Psoas muscle (tissue), 8 donors: ENCODE results near the gene STX2. TPM values are rescaled to one million over a fixed set of nuclear protein-coding genes. Genes with fewer than 3 reads are reported as not detected.
A peak's percentile ranks its signal among the peaks of the same experiment; 100 is the strongest.

ENCODE experiments used
- ATAC-seq, 4 donors: fragments of 200-7000 bp; cut with Tn5 transposase; one replicate each; pipeline ENCODE4 v1.9.1; 2020; ENCODE audit warnings: moderate library complexity in 3 of 4, mild to moderate bottlenecking in 2 of 4
- DNase-seq, 2 donors: peaks; one replicate each; pipeline ENCODE4 v3.0.0-alpha.2; 2020
- H3K27ac ChIP-seq: fragments of 200-600 bp; one replicate; pipeline ENCODE4 v1.8.0; 2022
- H3K27me3 ChIP-seq, 3 donors: fragments of 200-600 bp in 1 of 3; one replicate each; pipeline versions ENCODE4 v1.6.1 to v1.8.0; 2013 to 2022; ENCODE audit warnings: low read length in 2 of 3, mild to moderate bottlenecking in 2 of 3, moderate library complexity in 1 of 3; ENCODE audit not compliant: insufficient read depth in 3 of 3
- H3K36me3 ChIP-seq, 2 donors: fragments of 200-600 bp in 1 of 2; one replicate each; pipeline versions ENCODE4 v1.6.1 to v1.8.0; 2013 to 2022; ENCODE audit warnings: low read depth in 1 of 2, mild to moderate bottlenecking in 1 of 2, moderate library complexity in 1 of 2; ENCODE audit not compliant: insufficient read depth in 1 of 2
- H3K4me1 ChIP-seq: fragments of 200-600 bp; one replicate; pipeline ENCODE4 v1.8.0; 2022
- H3K4me3 ChIP-seq: fragments of 200-600 bp; one replicate; pipeline ENCODE4 v1.8.0; 2022; ENCODE audit warnings: mild to moderate bottlenecking
- H3K9me3 ChIP-seq: fragments of 200-600 bp; one replicate; pipeline ENCODE4 v1.8.0; 2022
- WGBS, 3 donors: extraction: QIAGEN DNeasy Blood & Tissue Kit; methylation state at CpG; one replicate each; pipeline versions ENCODE4 v1.1.6 to v1.1.7; 2013; 5-methylcytosine and 5-hydroxymethylcytosine counted together
- intact Hi-C, 2 donors: fragments of 100-400 bp; cut with DNase I; formaldehyde crosslinking; loops; one replicate each; pipeline versions ENCODE4 v1.11.0 to v1.14.2; 2022
- polyA plus RNA-seq, 3 donors: library from polyadenylated mRNA; stranded (reverse); fragments of 200-250 nt; gene quantifications; one replicate each; pipeline ENCODE4 v1.2.3, GENCODE V29; 2013
- total RNA-seq, 4 donors: library from RNA; stranded (reverse); fragmentation: NEBNext Ultra II Directional in 2 of 4; extraction: Animal tissue kit (Norgen Biotek cat#: 25700) in 2 of 4; gene quantifications; one replicate each; pipeline versions ENCODE4 v1.2.1 to v1.2.4, GENCODE V29; 2021 to 2023
- TF ChIP-seq, protein P1 (sequence below): fragments of 200-600 bp; IDR thresholded peaks from one replicate; pipeline ENCODE4 v1.8.0; 2022; ENCODE audit warnings: antibody characterized with exemption
- donor health status: healthy with polysubstance abuse.
- donor health status: DM: no; HTN: no; CAD: no; lungs with moderate emphysema.
- donor health status: Bipolar disorder and iron deficiency.
- donor health status: healthy.
- donor health status: DM: yes; HTN: yes; CAD: no.
- donor health status: DM: no; HTN: no; CAD: no.
- donor health status: DM: no; HTN: no; CAD: no.
- donor health status: DM: yes; HTN: yes; CAD: no.

STX2 gene
- total and polyA plus RNA-seq, 7 donors: 5.4 to 11.3 (median 6.2) TPM

DNA sequence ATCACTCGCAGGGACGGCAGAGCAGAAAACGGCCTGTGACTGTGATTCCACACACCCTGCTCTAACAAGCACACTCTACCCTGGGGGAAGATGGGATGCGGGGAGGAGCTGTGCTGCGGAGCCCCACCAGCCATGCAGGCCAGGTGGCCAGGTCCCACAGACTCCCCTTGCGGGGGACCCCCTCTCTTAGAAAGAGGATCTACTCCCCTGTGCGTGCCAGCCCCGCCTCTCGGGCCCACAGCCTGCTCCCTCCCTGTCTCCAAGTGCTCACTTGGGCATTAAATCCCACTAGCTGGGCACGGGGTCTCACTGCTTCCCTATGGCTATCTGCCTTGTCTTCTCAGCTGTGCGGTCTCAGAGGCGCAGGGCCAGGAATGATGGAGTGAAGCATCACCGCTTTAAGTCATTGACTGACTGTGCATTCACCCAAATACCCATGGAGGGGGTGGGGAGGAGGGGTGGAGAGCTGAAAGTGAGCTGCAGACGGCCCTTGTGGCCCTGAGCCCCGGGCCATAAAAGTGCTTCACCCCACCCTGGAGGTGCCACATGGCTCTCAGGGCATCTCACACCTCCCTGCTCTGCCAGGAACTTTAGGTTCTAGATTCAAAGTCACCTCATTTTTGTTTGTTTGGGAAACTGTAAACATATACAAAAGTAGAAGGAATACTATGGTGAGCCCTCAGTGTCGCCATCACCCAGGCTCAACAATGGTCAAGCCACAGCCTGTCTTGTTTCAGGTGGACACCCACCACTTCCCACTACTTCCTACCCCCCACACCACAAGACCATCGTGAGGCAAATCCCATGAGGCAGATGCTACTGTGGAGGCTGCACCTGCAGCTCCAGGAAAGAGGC is 9.4 kb downstream of the STX2 start:
- H3K4me3 ChIP-seq: no peak overlapping the region
- TF ChIP-seq, protein P1, sequence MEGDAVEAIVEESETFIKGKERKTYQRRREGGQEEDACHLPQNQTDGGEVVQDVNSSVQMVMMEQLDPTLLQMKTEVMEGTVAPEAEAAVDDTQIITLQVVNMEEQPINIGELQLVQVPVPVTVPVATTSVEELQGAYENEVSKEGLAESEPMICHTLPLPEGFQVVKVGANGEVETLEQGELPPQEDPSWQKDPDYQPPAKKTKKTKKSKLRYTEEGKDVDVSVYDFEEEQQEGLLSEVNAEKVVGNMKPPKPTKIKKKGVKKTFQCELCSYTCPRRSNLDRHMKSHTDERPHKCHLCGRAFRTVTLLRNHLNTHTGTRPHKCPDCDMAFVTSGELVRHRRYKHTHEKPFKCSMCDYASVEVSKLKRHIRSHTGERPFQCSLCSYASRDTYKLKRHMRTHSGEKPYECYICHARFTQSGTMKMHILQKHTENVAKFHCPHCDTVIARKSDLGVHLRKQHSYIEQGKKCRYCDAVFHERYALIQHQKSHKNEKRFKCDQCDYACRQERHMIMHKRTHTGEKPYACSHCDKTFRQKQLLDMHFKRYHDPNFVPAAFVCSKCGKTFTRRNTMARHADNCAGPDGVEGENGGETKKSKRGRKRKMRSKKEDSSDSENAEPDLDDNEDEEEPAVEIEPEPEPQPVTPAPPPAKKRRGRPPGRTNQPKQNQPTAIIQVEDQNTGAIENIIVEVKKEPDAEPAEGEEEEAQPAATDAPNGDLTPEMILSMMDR: no peak
- ATAC-seq (no peak), DNase-seq (no peak)
- H3K4me1 ChIP-seq: no peaks in the 10 kb centered on the region
- no peak overlapping the region for H3K27ac ChIP-seq
- no peaks in the 10 kb centered on the region for H3K9me3 ChIP-seq
- no peaks in the 10 kb centered on the region for H3K36me3 ChIP-seq
- intact Hi-C loops: no loop called here
- WGBS, 3 donors: 55 to 70% (median 61%) methylated on average over 17 of the region's 17 CpGs
- no peaks in the 10 kb centered on the region for H3K27me3 ChIP-seq

DNA sequence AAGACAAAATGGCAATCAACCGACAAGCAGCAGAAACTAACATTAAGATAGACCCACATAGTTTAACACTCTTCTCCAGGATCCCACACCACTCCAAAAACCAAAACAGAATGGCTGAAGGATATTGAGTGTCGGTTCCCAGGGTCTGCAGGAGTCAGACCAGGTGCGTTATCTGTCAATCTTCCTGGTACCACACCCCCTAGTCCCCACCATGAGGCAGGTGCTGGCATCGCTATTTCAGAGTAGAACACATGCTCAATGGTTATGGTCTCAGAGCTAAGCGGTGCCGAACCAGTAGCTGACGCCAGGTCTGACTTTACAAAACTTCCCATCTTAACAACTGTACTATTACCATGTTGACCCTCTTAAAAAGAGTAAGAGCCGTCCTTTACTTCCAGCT is 10.2 kb downstream of the STX2 start:
- Histone ChIP-seq H3K4me1 (no peaks in the 10 kb centered on the region), H3K27me3 (no peaks in the 10 kb centered on the region), H3K4me3 (no peak overlapping the region), H3K9me3 (no peaks in the 10 kb centered on the region), H3K36me3 (no peaks in the 10 kb centered on the region), H3K27ac (no peak overlapping the region)
- intact Hi-C loops: no loop called here
- DNase-seq (no peak), ATAC-seq (no peak)
- TF ChIP-seq, protein P1: no peak
- WGBS, 3 donors: 83 to 89% (median 84%) methylated on average over 8 of the region's 8 CpGs

DNA sequence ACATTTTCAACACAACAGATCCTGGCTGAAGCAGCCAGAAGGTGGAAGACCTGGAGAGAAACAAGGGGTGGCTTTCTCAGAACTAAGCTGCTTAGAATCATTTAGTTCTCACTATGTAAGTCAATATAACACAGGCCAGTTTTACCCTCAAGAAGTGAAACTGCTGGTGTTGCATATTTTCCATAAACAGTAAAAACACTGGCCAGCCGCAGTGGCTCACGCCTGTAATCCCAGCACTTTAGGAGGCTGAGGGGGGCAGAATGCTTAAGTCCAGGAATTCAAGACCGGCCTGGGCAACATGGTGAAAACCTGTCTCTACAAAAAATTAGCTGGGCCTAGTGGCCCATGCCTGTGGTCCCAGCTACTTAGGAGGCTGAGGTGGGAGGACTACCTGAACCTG is 11.6 kb downstream of the STX2 start:
- intact Hi-C loops: no loop called here
- no peak overlapping the region for H3K27ac ChIP-seq
- WGBS, 3 donors: 87 to 94% (median 90%) methylated on average over 3 of the region's 3 CpGs
- DNase-seq (no peak), ATAC-seq (no peak)
- TF ChIP-seq, protein P1: no peak
- no peak overlapping the region for H3K4me3 ChIP-seq
- no peaks in the 10 kb centered on the region for H3K9me3 ChIP-seq
- H3K27me3 ChIP-seq: no peaks in the 10 kb centered on the region
- no peaks in the 10 kb centered on the region for H3K4me1 ChIP-seq
- no peaks in the 10 kb centered on the region for H3K36me3 ChIP-seq

DNA sequence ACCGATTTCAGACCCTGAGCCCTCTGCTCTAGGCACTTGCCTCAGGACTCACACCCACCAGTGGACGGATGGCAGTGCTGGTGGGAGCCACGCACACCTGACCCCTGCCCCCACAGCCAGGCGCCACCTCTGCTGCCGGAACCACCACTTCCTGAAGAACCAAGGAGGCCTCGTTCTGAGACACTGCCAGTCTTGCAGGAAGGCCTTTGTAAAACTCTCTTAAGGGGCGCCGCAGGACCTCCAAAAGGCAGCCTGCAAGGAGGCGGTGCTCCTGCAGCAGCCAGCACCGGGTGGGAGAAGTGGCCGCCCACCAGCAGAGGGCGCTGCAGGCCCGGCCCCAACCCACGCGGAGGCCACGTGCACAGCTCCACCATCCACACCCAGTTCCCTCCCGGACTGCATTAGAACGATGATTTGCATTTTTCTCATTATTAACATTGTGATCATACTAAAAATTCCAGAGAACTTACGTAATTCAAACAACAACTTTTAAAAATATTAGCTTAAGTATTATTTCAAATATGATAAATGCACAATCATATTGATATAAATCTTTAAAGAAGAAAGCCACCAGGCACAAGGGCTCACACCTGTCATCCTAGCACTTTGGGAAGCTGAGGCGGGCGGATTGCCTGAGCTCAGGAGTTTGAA is 12.8 kb downstream of the STX2 start:
- no peaks in the 10 kb centered on the region for H3K27me3 ChIP-seq
- no peak overlapping the region for H3K27ac ChIP-seq
- TF ChIP-seq, protein P1: peak; percentile 47
- no peaks in the 10 kb centered on the region for H3K9me3 ChIP-seq
- ATAC-seq: peak in 3 of 4 donors; percentile 52 to 59 (median 53)
- DNase-seq: peak; percentile 40 to 64
- no peak overlapping the region for H3K4me3 ChIP-seq
- 75 to 77% (median 76%) methylated on average over 21 of the region's 21 CpGs for WGBS, 3 donors
- H3K36me3 ChIP-seq: no peaks in the 10 kb centered on the region
- H3K4me1 ChIP-seq: no peaks in the 10 kb centered on the region
- intact Hi-C loops: no loop called here
